Uterine smooth muscle cell (primary cell): ENCODE measurements around the gene MME. TPM values are rescaled to one million over a fixed set of nuclear protein-coding genes. Genes with fewer than 3 reads are reported as not detected.

Experiments
- total RNA-seq: library from RNA; depleted of rRNA; stranded (reverse); fragments of >200 nt; gene quantifications from 2 replicates; pipeline ENCODE4 v1.2.3, GENCODE V29; 2014

Gene MME
- total RNA-seq, result 249 and 267 TPM in 2 replicates

DNA sequence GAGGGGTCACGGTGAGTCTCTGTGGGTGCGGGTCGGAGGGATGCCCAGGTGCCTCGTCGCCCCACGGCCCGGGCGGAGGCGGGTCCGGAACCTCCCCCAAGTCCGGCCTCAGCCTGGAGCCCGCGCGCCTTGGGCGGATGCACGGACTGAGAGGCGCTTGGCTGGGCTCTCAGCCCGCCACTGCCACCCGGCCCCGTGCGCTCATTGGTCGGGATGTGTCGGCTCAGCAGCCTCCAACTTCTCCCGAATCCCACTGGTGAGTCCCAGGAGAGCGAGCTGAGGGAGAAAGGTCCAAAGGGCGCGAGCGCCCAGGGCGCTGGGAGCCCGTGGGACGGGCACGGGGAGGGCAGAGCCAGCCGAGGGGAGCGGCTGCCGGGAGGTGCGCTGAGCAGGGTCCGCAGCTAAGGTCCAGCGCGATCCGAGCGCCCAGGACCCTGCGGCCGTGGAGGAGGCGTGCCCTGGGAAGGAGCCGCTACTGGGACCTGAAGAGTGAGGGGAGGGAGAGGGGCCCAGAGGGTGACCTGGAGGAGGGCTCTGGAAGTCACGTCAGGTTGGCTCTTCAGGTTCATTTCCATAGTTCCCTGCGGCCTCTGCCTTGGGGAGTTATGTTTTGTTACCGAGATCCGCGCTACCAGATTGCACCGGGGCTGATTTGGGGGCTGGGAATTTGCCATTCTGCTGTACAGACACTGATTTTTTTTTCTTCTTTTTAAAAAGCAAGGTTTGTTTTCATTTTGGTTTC lies at the start of gene MME:
Gene MME (plus strand): TSS at position 574 of the 742 bp plus-strand sequence. CDS start 3,849 bp downstream, outside the sequence.

Other genes starting within 250 kb of the MME start
- gene STRIT1, start 213.4 kb downstream of the MME start, total RNA-seq, result not detected in 2 replicates